ENCODE data around the gene EXOC3L2.

EXOC3L2 gene

DNA sequence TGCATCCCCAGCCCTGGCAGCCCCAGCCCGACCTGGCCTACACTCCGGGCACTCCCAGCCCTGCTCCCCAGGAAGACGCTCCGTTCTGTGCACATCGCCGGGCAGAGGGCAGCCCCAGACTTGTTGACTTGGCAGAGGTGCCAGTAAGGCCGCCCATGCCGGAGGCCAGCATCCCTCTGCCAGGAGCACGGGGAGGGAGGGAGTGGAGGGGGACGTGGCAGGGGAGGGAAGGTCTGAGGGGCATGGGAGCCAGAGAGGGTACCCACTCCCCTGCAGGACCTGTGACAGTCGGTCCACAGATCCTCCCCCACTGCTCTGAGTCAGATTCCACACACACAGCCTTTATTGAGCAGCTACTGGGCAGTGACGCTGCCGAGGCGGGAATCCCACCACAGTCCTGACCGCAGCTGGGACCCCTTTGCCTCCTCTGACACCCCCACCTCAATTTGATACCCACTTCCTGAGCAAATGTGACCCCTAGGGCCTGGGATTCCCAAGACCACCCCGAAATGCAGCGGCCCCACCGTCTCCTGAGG, 82.5 kb downstream of the EXOC3L2 start:
- no peak for ATAC-seq (replicated peaks)

More for the DNA sequence above, 82.5 kb downstream of the EXOC3L2 start:
- Mint-ChIP-seq H3K4me3 (no peak overlapping the region), H3K9me3 (no peaks in the 10 kb centered on the region), H3K27me3 (peaks cover 22 to 29% of the 10 kb centered on the region in 2 donors), H3K36me3 (peaks cover 0 to 7% of the 10 kb centered on the region in 2 donors), H3K4me1 (peaks cover 23 to 34% of the 10 kb centered on the region in 2 donors), H3K27ac (no peak overlapping the region)
- DNase-seq = no peak
